ENCODE data around the gene SMPD4.
"Not testable (repeated sequence)": the region's sequence is repeated elsewhere in the genome, so short reads cannot be mapped to it uniquely, and the experiment has no call there.

The SMPD4 gene

DNA sequence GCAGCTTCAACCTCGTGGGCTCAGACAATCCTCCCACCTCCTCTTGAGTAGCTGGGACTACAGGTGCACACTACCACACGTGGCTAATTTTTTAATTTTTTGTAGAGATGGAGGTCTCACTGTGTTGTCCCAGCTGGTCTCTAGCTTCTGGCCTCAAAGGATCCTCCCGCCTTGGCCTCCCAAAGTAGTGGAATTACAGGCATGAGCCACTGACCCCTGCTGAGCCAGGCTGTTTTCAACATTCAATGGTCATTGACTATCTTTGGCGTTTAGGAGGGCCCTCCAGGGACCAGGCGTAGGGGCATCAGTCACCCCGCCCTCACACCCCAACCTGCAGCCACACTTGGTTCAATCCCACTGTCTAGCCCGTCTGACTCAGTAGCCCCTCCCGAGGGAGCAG, 5.9 kb upstream of the SMPD4 start:
- DNase-seq: no peak

DNA sequence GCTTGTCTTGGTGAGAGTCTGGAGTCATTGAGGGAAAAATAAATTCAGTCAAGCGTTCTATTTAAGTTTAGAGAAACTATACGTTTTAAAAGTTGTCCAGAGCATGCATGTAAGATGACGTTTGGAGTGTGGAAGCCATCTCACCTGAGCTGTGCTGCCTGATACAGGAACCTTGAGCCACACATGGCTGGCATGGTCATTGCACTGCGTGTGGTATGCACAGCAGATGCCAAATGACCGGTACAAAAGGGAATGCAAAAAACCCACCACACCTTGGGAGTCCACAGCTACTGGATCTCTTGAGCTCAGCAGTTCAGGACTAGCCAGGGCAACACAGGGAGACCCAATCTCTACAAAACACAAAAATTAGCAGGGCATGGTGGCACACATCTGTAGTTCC, 5.0 kb upstream of the SMPD4 start:
- DNase-seq: no peak

DNA sequence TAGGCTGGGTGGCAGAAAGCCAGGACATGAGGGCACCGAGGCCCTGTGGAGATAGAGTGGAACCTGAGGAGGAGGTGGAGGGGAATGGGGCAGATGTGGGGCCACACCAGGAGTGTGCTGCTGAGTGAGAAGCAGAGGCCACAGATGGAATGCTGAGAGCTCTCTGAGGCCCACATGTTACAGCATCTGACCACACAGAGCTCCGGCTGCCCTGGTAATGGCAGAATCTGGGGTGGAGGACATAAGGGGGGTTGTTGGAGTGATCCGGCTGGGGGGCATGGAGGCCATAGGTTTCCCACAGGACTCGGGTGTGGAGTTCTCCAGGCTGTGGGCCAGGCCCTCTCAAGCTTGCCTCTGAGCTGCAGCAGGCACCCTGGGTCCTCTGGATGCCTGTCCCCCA, 4.5 kb upstream of the SMPD4 start:
- DNase-seq: no peak

GRCh38 chr2:130185436-130185835, 4.0 kb upstream of the SMPD4 start:
- DNase-seq: no peak

GRCh38 chr2:130183512-130184373, 2.3 kb upstream of the SMPD4 start:
- no peak for DNase-seq

GRCh38 chr2:130182826-130183511, 1.6 kb upstream of the SMPD4 start:
- DNase-seq: not testable (repeated sequence)

- not testable (repeated sequence) for DNase-seq
These were observed 679 bp upstream of the SMPD4 start, which contains the start of gene MZT2B for GRCh38 chr2:130181880-130182682. Gene MZT2B, plus strand, starts transcription at chr2:130182262. Its CDS starts 21 bp downstream, at chr2:130182283.

GRCh38 chr2:130180404-130181324, 738 bp downstream of the SMPD4 start:
- DNase-seq: not testable (repeated sequence)

DNA sequence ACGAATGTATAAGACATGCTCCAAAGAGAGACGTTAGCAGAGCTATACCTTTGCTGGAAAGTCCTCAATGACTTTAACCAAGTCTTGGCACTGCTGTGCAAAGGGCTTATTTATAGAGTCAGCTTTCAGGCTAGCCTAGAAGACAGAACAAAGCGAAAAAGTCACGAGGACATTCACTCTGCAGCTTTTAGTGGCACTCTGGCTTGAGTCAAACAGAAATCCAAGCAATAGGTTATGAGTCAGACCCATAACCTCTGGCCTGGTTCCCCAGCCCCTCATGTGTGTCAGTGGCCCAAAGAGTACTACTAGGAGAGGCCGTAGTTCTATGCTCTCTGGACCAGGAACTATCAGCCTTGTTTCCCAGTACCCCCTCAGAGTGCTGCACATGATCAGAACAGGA, 6.5 kb downstream of the SMPD4 start:
- DNase-seq: not testable (repeated sequence)

DNA sequence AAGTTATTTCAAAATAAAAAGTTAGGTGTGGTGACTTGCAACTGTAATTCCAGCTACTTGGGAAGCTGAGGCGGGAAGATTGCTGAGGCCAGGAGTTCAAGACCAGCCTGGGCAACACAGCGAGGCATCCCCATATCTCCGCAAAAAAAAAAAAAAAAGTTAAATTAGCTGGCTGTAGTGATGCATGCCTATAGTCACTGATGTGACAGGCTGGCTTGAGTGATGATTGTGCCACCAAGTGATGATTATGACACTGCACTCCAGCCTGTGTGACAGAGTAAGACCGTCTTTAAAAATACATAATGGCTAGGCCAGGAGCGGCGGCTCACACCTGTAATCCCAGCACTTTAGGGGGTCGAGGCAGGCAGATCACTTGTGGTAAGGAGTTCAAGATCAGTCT, 11.5 kb downstream of the SMPD4 start:
- DNase-seq: no peak

GRCh38 chr2:130169163-130169562, 12.2 kb downstream of the SMPD4 start:
- DNase-seq: not testable (repeated sequence)

- not testable (repeated sequence) for DNase-seq
These were observed 14.8 kb downstream of the SMPD4 start for GRCh38 chr2:130166611-130167010.

GRCh38 chr2:130165293-130166016, 15.9 kb downstream of the SMPD4 start:
- no peak for DNase-seq

DNA sequence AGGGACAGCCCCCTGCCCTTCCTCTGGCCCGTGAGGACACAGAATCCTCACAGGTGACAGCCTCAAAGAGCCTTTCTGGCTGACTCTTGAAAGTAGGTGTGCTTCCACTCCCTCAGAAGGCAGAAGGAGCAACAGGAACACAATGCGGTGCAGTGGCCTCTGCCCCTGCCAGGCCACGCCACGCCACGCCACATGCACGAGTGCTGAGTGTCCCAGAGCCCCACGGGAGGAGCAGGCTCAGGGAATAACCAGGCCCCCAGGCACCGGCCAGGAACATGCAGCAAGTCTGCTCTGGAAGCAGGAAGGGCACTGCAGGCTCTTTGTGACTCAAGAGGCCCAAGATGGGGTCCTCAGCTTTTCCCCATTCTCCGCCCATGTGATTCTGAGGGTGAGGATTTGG, 18.4 kb downstream of the SMPD4 start:
- DNase-seq: no peak

DNA sequence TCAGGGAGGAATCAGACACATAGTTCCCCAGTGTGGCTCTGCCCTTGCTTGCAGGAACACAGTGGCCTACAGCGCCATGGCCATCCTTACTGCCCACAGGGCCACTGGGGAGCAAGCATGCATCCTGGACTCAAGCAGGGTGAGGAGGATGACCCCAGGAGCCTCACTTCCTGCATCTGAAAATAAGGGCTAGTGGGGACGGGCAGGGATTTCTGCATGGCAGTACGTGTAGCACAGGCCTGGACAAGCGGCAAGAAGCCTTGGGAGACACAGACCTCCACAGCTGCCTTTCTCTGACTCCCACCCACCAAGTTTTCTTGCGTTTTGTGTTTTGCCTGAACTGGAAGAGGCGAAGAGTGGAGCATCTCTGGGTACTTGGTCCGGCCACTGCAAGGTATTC, 18.9 kb downstream of the SMPD4 start:
- not testable (repeated sequence) for DNase-seq

GRCh38 chr2:130160838-130161705, 20.3 kb downstream of the SMPD4 start:
- DNase-seq: not testable (repeated sequence)

DNA sequence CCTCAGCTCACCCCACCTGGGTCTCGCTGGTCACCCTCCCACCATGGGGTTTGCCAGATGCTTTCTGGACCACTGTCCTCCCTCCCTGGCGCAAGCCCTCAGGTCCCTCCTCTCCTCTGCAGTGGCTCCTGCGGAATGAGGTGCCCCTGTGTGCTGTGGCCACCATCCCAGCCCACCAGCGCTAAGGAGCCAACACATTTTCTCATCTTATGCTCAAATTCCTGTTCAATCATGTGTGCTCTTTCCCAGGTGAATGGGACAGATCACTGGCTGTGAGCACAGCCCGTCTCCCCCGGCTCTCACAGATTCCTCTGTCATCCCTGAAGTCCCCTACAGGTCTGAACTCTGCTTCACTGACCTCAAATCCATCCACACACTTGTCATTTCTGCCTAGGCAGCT, 21.3 kb downstream of the SMPD4 start:
- DNase-seq: no peak

DNA sequence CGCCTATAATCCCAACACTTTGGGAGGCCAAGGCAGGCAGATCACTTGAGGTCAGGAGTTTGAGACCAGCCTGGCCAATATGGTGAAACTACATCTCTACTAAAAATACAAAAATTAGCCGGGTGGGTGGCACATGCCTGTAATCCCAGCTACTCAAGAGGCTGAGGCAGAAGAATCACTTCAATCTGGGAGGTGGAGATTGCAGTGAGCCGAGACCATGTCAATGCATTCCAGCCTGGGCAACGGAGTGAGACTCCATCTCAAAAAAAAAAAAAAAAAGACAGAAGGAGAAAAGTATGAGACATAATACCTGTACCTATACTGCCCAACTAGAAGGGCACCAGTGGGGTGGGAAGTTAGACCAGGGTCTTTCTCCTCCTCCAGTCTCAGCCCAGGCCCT, 22.0 kb downstream of the SMPD4 start:
- not testable (repeated sequence) for DNase-seq

DNA sequence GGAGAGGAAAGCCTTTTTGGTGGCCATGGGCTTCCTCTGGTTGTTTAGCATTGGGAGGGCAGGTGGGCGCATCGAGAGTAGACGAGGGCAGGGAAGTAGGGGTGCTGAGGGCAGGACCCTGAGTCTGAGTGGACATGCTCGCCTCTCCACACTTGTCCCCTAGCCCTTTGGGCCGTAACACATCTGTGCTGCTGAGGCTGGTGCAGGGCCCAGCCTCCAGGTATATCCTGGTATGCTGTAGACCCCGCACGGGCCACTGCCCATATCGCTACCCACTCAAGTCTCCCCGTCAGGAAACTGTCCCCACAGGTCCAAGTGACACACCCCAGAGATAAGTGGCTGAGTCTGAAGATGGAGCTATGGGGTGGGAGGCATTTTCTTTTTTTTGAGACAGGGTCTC, 22.8 kb downstream of the SMPD4 start:
- no peak for DNase-seq

GRCh38 chr2:130157825-130158514, 23.4 kb downstream of the SMPD4 start:
- DNase-seq: not testable (repeated sequence)

Measured in NCI-H187 treated with DMSO at 0.1 percent for 48 hours (cell line).